ENCODE results near the gene GALNT11.

- no peak for TF ChIP-seq CTCF (IDR thresholded peaks at IDR 0.05; ENCODE audit: insufficient read depth, low read depth, low read length)
- no peak for TF ChIP-seq EZH2 (IDR thresholded peaks at IDR 0.05; ENCODE audit: insufficient read depth, low read length)
Measured at GRCh38 chr7:152078025-152078424, 52.6 kb downstream of the GALNT11 start.

Measured in astrocyte (in vitro differentiated cells and primary cell).